Calu3 (cell line): ENCODE data around the gene FOXN4. TPM values are rescaled to one million over a fixed set of nuclear protein-coding genes. Genes with fewer than 3 reads are reported as not detected.

ENCODE experiments used
- BruUV-seq: library from RNA; stranded (reverse); fragments of 400-500 nt; replicated peaks from 2 replicates; lab custom pipeline; 2021; lab: Mats Ljungman, UMichigan
- CTCF ChIA-PET: fragments of 300-600 bp; sonication (Branson Sonifier 250); formaldehyde crosslinking; loops from one replicate; lab custom pipeline; 2022; ENCODE audit warnings: antibody characterized with exemption; lab: Charles Lee
- DNase-seq: peaks from one replicate; pipeline ENCODE4 v3.0.0; 2022
- H3K27ac Mint-ChIP-seq: one replicate; pipeline ENCODE4 v1.8.0; 2022; ENCODE audit warnings: mixed read lengths; ENCODE audit not compliant: unreplicated experiment
- H3K27me3 Mint-ChIP-seq: one replicate; pipeline ENCODE4 v1.8.0; 2022; ENCODE audit warnings: mixed read lengths; ENCODE audit not compliant: unreplicated experiment
- H3K36me3 Mint-ChIP-seq: one replicate; pipeline ENCODE4 v1.8.0; 2022; ENCODE audit warnings: mild to moderate bottlenecking, moderate library complexity, mixed read lengths; ENCODE audit not compliant: insufficient read depth, unreplicated experiment
- H3K4me1 Mint-ChIP-seq: one replicate; pipeline ENCODE4 v1.8.0; 2022; ENCODE audit warnings: mild to moderate bottlenecking, low read depth, mixed read lengths; ENCODE audit not compliant: unreplicated experiment
- H3K4me3 Mint-ChIP-seq: one replicate; pipeline ENCODE4 v1.8.0; 2022; ENCODE audit warnings: mild to moderate bottlenecking, low read depth, moderate library complexity, mixed read lengths; ENCODE audit not compliant: unreplicated experiment
- H3K9me3 Mint-ChIP-seq: one replicate; pipeline ENCODE4 v1.8.0; 2022; ENCODE audit warnings: low read depth, mixed read lengths; ENCODE audit not compliant: unreplicated experiment
- intact Hi-C: fragments of 100-400 bp; cut with micrococcal nuclease; formaldehyde crosslinking; loops from one replicate; pipeline ENCODE4 v1.10.0; 2022; ENCODE audit not compliant: unreplicated experiment
- total RNA-seq: library from RNA; stranded (reverse); gene quantifications from 2 replicates; pipeline ENCODE4 v1.2.3, GENCODE V29; 2022
- TF ChIP-seq, protein P1 (sequence below): fragments of 200-600 bp; IDR thresholded peaks from one replicate; pipeline ENCODE4 v1.8.0; 2022; ENCODE audit warnings: antibody characterized with exemption; ENCODE audit not compliant: unreplicated experiment

The FOXN4 gene
- total RNA-seq, 1 experiment from 2014 or later, result not detected

DNA sequence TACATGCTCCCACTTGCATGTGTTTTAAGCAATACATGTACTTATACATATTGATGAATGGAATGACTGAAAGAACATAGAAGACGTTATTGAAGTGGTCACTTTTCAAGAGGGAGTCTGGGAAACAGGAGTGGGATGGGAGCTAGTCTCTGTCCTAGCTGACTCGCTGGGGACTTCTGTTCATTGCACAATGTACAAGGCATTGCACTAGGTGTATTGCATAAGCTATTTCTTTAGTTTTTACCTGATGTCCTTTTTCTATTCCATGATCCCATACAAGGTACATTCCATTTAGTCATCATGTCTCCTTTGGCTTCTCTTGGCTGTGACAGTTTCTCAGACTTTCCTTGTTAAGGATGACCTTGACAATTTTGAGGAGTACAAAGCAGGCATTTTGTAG is 34.6 kb upstream of the FOXN4 start:
- Mint-ChIP-seq H3K9me3 (no peaks in the 10 kb centered on the region), H3K27me3 (peaks cover 63% of the 10 kb centered on the region), H3K4me1 (no peaks in the 10 kb centered on the region), H3K36me3 (no peaks in the 10 kb centered on the region), H3K4me3 (no peak overlapping the region), H3K27ac (no peak overlapping the region)
- no TSS peak for BruUV-seq
- no peak for DNase-seq
- TF ChIP-seq, protein P1, sequence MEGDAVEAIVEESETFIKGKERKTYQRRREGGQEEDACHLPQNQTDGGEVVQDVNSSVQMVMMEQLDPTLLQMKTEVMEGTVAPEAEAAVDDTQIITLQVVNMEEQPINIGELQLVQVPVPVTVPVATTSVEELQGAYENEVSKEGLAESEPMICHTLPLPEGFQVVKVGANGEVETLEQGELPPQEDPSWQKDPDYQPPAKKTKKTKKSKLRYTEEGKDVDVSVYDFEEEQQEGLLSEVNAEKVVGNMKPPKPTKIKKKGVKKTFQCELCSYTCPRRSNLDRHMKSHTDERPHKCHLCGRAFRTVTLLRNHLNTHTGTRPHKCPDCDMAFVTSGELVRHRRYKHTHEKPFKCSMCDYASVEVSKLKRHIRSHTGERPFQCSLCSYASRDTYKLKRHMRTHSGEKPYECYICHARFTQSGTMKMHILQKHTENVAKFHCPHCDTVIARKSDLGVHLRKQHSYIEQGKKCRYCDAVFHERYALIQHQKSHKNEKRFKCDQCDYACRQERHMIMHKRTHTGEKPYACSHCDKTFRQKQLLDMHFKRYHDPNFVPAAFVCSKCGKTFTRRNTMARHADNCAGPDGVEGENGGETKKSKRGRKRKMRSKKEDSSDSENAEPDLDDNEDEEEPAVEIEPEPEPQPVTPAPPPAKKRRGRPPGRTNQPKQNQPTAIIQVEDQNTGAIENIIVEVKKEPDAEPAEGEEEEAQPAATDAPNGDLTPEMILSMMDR, result no peak
- intact Hi-C loops, result no loop called here
- CTCF ChIA-PET, result no interaction called here

DNA sequence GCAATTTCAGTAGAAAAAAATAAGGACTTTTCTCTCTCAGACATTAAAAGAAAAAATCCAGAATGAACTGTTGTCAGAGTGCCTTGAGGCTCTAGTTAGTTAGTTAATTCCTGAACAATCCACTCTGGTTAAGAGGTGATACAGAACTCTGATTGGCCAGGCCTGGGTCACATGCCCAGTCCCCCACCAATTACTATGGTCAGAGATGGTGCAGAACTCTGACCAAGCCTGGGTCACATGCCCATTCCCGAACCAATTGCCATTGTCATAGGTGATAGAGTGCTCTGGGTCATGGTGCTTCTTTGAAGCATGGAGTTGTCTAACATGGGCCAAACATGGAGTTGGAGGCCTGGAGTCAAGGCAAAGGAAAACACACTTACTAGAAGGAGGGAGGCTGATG is 27.5 kb upstream of the FOXN4 start:
- CTCF ChIA-PET, result no interaction called here
- Mint-ChIP-seq H3K27me3 (peaks cover 70% of the 10 kb centered on the region), H3K4me1 (no peaks in the 10 kb centered on the region), H3K36me3 (no peaks in the 10 kb centered on the region), H3K27ac (no peak overlapping the region), H3K9me3 (no peaks in the 10 kb centered on the region), H3K4me3 (no peak overlapping the region)
- intact Hi-C loops, result no loop called here
- DNase-seq, result no peak
- TF ChIP-seq, protein P1, result no peak
- no TSS peak for BruUV-seq

DNA sequence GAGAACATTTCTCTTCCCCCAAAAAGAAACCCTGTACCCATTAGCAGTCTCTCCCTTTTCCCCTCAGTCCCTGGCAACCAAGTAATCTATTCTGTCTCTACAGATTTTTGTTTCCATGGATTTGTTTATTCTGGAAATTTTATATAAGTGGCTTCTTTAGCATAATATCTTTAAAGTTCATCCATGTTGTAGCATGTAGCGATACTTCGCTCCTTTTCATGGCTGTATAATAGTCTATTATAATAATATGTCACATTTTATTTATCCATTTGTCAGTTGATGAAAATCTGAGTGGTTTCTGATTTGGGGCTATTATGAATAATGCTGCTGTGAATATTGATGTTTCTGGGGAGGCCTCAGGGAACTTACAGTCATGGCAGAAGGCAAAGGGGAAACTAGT is 25.8 kb upstream of the FOXN4 start:
- no peak overlapping the region for H3K27ac Mint-ChIP-seq
- no peaks in the 10 kb centered on the region for H3K4me1 Mint-ChIP-seq
- intact Hi-C loops, result no loop called here
- no peaks in the 10 kb centered on the region for H3K9me3 Mint-ChIP-seq
- TF ChIP-seq, protein P1, result no peak
- no peak overlapping the region for H3K4me3 Mint-ChIP-seq
- peaks cover 77% of the 10 kb centered on the region for H3K27me3 Mint-ChIP-seq
- no peak for DNase-seq
- H3K36me3 Mint-ChIP-seq, result no peaks in the 10 kb centered on the region
- BruUV-seq, result no TSS peak
- CTCF ChIA-PET, result interaction anchor here (0.9 kb wide), 1 partner anchor 60 kb away, joined by 3 read pairs; no protein-coding TSS in a partner anchor

DNA sequence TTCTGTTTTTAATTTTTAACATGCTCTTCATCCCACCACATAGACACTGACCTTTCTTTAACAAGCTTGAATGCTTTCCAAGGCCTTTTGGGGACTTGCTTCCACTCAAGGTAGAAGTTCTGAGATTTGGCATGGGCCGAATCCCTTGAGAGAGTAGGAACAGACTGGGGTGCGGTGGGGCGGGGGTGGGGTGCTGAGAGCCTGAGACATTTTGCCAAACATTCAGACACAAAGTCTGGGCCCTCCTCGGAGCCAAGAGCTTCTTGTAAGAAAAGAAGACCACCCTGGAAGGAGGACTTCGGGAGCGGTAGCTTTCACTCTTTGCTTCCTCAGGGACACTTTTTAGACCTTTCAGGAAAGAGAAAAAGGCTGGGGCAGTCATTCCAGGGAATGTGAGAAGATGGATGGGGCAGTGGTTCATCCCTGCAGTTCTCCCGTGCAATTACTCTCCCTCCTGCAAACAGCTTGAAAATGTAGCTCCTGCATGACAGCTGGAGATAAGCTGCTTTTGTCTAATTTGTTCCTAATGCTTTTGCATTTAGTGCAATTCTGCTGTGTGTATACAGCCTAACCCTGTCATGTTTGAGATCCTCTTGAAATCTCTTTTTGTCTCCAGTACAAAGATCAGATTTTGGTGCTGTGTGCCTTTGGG is 22.3 kb upstream of the FOXN4 start:
- intact Hi-C loops, result no loop called here
- no peaks in the 10 kb centered on the region for H3K4me1 Mint-ChIP-seq
- DNase-seq, result no peak
- H3K4me3 Mint-ChIP-seq, result no peak overlapping the region
- TF ChIP-seq, protein P1, result no peak
- H3K27me3 Mint-ChIP-seq, result peaks cover 83% of the 10 kb centered on the region
- no peaks in the 10 kb centered on the region for H3K36me3 Mint-ChIP-seq
- BruUV-seq, result no TSS peak
- no peaks in the 10 kb centered on the region for H3K9me3 Mint-ChIP-seq
- no peak overlapping the region for H3K27ac Mint-ChIP-seq
- CTCF ChIA-PET, result interaction anchor here (0.6 kb wide), 1 partner anchor 346 kb away, joined by 3 read pairs; no protein-coding TSS in a partner anchor
